Subcutaneous adipose tissue (tissue), 4 donors: ENCODE data around the gene ABHD16A. TPM values are rescaled to one million over a fixed set of nuclear protein-coding genes. Genes with fewer than 3 reads are reported as not detected.

Experiments used
- CTCF ChIP-seq: fragments of 450-650 bp; IDR thresholded peaks from one replicate; pipeline ENCODE4 v1.5.1; 2016; ENCODE audit warnings: low read depth, mild to moderate bottlenecking, control low read depth, antibody characterized with exemption, moderate library complexity
- total RNA-seq, 4 donors: library from RNA; depleted of rRNA; stranded (reverse); fragments of >200 nt; gene quantifications; one replicate each; pipeline ENCODE4 v1.1.0, GENCODE V29; 2016

The ABHD16A gene
- total RNA-seq, 4 donors from 2014 or later, result 29.2 to 45.1 (median 35.6) TPM

DNA sequence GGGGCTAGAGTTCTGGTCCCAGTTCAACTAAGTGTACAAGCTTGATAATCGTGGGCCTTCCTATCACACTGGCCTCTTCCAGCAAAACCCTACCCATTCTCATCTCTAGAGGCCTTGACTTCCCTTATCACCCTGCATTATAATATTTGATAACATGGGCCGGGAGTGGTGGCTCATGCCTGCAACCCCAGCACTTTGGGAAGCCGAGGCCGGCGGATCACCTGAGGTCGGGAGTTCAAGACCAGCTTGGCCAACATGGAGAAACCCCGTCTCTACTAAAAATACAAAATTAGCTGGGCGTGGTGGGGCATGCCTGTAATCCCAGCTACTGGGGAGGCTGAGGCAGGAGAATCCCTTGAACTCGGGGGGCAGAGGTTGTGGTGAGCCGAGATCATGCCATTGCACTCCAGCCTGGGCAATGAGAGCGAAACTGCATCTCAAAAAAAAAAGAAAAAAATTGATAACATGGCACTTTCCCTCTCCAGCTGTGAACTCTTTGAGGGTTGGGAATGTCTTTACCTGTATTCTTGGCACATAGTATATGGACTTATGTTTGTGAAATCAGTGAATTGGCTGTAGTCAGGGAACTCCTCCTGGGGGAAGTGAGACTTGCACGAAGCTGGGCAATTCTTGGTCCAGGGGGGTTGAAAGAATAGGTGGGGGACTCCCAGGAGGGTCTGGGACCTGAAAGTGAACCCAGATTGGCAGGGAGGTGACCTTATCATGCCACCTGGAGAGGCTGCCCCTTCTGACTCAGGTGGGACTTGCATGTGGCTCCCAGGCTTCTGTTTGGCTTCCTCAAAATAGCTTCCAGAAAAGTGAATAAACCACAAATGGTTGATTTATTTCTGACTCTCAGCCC is 41.6 kb downstream of the ABHD16A start:
- TF ChIP-seq CTCF, result no peak

DNA sequence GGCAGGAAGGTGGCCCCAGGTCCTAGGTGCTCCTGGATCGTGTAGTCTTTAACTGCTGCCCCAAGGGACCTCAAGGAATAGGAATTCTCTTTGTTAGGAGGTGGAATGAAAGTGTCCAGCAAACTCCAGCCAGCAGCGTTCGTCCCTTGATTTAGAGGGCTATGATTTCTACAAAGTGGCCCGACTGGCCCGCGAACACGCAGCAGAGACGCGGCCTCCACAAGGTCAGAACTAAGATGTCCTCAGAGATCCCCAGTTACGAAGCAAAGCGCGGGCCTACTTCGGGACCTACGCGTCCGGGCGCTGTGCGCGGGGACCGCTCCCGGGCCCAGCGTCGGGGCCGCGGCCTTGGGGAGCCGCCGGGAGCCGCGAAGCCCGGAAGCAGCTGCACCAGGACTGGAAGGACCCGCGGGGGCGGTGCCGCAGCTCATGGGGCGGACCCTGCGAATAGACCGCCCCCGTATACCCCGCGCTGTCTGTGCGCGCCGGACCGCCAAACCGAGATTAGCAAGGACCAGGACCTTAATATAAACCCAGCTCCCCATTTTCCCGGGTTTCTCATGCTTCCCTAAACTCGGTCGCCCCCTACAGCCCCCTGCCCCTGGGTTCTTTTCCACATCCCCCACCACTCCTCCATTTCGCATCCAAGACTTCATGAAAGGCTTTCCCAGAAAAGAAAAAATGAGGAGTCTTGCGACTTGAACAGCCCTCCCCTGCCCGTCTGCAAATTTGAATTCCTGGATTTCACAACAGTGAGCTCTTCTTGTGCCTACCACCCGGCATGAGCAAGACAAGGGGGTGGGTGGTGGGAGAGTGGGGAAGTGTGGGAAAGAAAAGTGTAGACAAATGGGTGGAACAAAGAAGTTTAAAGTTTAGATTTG is 42.5 kb downstream of the ABHD16A start, which contains the start of gene C6orf47:
TSS of gene C6orf47 (minus strand) at position 398 of the 881 bp plus-strand sequence. CDS start 831 bp downstream, outside the sequence.
- no peak for TF ChIP-seq CTCF

DNA sequence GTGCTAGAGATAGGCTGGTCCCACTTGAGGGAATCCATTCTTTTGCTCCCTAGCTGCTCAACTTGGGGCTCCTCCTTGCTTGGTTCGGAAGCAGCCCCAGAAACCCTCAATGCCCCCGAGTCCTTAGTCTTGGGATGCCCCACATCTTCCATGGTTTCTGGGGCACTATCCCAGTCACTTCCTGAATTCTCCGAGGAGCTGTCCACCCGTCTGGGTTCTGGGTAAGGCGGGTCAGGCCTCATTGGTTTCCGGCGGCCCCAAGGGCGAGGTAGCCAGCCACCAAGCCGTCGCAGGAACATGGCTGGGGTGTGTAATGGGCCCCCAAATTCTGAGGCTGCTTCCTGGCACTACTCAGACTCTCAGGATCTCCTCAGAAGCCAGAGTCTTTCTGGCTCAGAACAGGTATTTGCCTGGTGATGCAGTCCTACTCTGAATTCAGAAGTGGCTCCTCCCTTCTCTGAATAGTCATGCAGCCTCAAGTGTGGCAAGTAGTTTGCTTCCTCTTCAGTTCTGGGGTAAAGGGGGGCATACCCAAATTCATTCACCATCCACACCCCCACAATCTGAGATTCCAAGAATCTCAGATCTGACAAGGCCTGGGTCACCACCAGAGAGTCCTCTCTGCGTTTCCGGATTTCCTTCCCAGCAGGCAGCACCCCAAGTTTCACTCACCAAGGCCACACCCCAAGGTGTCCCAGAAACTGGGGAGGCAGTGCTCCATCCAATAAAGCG is 43.3 kb downstream of the ABHD16A start:
- TF ChIP-seq CTCF, result no peak

DNA sequence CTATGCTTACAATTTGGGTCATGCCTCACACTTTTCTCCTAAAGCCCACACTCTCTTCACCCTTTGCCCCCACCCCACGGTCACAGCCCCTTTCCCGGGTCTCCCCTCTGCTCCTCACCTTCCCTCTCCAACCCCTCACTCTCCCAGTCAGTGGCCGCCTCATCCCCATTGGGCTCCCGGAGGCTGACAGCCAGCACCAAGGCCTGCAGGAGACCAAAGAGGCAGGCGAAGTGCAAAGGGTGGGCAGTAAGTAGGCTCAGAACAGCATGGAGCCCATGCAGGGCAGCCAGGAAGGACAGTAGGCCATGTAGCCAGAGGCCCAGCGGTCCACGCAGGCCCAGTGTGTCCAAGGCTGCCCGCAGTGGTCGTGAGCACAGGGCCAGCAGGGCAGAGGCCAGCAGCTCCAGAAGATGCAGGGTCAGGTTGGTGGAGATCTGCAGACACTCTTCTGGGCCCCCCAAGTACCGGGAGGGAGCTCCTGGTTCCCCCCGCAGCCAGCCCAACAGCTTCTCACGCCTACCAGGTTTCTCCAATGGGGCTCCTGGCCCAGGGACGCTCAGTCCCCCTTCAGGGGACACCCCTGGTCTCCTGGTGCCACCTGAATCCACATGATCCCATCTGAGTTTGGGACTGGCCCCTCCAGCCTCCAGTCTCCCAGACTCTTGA is 44.0 kb downstream of the ABHD16A start:
- no peak for TF ChIP-seq CTCF

GRCh38 chr6:31658158-31658688 is 44.9 kb downstream of the ABHD16A start:
- TF ChIP-seq CTCF, result no peak

GRCh38 chr6:31657406-31658157 is 45.5 kb downstream of the ABHD16A start:
- TF ChIP-seq CTCF, result no peak
